ENCODE data around the gene ZFP36L2.

ZFP36L2 gene, protein sequence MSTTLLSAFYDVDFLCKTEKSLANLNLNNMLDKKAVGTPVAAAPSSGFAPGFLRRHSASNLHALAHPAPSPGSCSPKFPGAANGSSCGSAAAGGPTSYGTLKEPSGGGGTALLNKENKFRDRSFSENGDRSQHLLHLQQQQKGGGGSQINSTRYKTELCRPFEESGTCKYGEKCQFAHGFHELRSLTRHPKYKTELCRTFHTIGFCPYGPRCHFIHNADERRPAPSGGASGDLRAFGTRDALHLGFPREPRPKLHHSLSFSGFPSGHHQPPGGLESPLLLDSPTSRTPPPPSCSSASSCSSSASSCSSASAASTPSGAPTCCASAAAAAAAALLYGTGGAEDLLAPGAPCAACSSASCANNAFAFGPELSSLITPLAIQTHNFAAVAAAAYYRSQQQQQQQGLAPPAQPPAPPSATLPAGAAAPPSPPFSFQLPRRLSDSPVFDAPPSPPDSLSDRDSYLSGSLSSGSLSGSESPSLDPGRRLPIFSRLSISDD

DNA sequence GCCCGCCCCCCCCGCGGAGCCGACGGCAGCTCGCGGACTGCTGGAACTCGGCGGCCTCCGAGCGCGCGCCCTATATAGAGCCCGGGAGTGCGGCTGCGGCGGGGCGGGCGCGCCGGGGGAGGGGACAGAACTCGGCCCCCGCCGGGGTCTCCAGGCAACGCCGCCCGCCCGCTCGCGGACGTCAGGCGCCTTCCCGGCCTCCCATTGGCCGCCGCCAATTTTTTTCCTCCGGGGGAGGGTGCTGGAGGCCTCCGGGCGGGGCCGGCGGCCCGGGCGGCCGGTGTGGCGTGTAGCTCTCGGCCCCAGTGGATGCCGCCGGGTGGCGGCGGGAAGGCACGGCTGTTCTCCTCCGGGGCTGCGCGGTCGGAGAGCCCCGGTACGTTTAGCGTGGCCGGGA is at the start of gene ZFP36L2:
Gene ZFP36L2, minus strand, starts transcription at position 49 of the 397 bp plus-strand sequence. CDS start 291 bp downstream, outside the sequence.
- peak; percentile 97 for DNase-seq

GRCh38 chr2:43274721-43275120 is 48.3 kb upstream of the ZFP36L2 start:
- no peak for DNase-seq

GRCh38 chr2:43274055-43274454 is 47.6 kb upstream of the ZFP36L2 start:
- DNase-seq: no peak

- no peak for DNase-seq
These were observed 47.1 kb upstream of the ZFP36L2 start for GRCh38 chr2:43273529-43273928.

GRCh38 chr2:43270930-43271615 is 44.7 kb upstream of the ZFP36L2 start:
- DNase-seq: no peak

DNA sequence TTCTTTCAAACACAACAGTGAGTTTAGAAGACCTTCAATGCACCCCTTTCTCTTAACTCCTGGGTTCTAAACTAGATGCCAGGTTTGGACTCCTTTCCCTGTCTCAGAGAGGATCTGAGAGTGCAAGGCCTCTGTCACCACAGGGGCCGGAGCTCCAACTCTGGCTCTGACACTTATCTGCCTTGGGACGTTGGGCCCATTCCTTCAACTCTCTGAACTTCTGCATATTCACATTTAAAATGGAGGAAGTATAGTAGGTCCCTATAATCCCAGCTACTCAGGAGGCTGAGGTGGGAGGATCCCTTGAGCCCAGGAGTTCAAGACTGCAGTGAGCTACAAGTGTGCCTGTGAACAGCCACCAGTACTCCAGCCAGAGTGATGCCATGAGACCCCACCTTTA is 44.1 kb upstream of the ZFP36L2 start:
- DNase-seq: no peak

DNA sequence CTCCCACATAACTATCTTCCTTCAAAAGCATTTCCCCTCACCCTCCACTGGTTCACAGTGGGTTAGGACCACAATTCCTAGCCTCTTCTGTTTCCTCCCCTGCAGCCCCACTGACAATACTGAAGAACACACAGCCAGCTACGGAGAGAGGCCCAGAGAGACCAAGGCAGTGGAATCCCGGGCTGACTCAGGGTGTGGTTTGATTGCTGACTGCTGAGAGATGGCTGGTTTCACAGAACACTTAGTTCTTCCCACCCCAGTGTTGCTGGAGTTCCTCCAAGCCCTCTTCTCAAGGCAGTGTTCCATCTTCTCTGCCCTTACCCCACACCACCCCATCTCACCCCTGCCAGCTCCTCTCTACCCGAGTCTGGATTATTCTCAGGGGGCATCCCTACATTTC is 43.3 kb upstream of the ZFP36L2 start:
- peak; percentile 58 for DNase-seq

DNA sequence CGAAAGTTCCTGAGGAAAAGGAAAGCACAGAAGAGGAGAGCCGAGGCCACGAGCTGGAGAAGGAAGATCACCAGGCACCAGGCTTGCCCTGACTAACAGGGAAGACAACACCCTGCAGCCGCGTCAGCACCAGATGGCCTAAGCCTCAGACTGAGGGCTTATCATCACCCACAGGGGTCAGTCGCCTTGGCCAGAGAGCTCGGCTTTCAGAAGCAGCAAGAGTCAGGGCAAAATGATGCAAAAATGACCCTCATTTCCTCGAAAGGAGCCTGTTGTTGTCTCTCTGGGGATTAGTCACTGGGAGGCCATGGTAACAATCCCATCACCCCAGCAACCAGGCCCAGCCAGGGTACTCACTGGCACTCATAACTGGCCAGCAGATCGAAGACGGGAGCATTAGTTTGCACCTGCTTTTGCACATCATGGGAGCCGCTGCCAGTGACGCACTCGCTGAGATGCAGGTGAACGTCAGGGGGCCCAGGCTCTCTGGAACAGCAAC is 42.7 kb upstream of the ZFP36L2 start:
- DNase-seq: no peak

DNA sequence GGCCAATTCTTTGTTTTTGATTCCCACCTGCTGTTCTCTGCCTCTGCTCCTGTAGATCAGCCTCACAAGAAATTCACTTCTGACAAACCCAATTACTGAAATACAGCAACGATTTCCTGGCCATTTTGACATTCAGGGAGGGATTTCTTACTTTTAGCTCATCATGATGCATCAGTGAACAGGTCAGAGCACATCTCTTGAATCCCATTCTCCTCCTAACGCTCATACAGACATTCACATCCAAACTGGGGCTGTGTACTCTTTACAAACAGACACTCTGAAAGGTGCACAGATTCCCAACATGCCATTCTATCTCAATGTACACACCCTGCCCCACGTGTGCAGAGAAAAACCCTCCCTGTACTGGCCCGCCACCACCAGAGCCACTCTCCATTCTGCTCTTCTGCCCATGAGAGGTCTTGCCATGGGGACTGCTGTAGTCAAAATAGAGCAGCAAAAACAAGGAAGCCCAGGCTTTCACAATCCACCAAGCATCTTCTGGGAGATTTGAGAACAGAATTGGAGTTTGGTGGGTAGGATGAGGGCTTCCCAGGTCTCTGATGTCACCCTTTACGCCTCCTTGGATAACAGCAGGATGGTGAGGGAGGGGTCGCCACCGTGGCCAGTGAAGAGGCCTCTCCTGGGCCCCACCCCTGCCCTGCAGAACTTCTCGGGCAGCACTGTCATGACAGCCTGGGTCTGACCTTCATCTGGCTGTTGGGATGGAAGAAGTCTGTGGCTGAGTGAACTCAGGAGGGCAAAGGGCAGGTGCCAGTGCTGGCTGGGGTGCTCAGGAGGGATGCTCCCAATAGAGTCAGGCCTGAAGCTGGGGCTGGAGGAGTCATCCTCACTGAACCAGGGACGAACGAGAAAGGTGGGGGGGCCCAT is 41.9 kb upstream of the ZFP36L2 start:
- no peak for DNase-seq

GRCh38 chr2:43267381-43267780 is 41.0 kb upstream of the ZFP36L2 start:
- DNase-seq: no peak

DNA sequence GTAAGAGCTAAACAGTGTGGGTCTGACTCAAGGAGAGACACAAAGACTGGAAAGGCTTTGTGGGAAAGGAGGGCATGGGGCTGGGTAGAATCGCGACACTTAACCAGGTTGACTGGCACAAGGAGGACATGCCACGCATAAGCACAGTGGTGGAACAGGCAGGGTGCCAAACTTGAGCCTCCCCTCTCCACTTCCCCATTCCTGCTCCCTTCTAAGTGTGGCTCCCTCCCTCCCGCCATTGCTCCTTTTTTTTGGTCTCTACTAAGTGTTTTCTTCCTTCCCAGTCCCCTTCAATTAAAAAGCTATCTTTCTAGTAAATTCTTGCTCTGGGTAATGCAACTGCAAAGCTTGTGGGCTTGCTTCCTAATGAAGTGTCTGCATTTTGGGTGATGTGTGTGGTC is 40.3 kb upstream of the ZFP36L2 start:
- DNase-seq: no peak

DNA sequence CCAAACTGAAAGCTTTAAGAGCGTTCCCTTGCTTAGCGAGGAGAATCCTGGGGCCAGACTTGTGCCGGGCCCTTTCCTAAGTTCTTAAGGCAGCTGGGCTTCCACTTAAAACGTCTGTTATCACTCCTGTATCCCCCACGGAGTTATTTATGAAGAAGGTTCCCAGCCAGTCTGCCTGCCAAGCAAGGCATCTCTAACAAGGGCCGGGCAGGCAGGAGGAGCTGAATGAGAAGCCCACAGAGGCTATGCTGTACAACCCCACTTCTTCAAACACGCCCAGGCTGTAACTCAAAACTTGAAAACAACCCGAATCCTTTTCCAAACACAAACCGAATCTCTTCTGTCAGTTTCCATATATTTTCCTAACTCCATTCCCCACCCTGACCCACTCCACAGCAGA is 39.0 kb upstream of the ZFP36L2 start:
- peak; percentile 54 for DNase-seq

- DNase-seq: peak; percentile 59
These were observed 38.6 kb upstream of the ZFP36L2 start for GRCh38 chr2:43265001-43265400.

GRCh38 chr2:43262951-43263350 is 36.5 kb upstream of the ZFP36L2 start:
- no peak for DNase-seq

GRCh38 chr2:43262239-43262638 is 35.8 kb upstream of the ZFP36L2 start:
- no peak for DNase-seq

DNA sequence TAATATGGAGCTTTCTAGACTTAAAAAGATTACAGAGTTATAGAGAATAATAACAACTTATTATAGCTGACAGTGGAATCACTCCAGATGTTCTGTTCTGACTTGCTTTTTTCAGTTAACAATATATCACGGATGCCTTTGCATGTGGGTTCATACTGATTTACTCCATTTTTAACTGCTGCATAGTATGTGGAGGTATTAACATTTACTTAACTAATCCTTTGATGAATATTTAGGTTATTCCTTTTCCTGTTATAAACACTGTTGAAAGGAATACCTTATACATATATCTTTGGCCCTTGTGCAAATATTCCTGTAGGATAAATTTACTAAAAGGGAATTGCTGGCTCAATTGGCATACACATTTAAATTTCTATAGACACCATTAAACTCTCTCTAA is 33.1 kb upstream of the ZFP36L2 start:
- no peak for DNase-seq

DNA sequence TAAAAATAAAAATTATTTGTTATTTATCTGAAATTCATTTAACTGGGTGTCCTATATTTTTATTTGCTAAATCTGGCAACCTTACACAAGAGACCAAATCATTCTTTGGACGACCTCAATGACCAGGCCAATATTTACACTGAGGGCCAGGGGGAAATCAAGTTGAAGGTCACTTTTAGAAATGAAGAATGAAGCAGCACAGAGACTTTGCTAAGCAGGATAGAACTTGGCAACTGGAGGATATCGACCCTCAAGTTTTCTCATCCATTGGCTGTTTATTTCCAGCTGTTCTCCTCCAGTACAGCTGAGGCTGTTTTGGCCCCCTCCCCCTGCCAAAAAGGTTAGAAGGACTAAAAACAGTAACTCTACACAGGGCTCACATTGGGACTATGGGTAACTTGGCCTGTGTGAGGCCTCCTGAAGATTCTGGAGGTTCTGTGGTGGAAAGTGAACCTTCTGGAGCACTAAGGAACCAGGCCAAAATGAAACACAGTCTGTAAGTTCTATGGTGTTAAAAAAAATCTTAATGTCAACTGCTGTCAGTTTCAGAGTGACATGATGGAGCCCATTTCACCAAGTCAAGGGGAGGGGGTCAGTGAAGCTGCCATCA is 32.2 kb upstream of the ZFP36L2 start:
- DNase-seq: no peak

GRCh38 chr2:43255296-43255910 is 29.0 kb upstream of the ZFP36L2 start:
- DNase-seq: no peak

DNA sequence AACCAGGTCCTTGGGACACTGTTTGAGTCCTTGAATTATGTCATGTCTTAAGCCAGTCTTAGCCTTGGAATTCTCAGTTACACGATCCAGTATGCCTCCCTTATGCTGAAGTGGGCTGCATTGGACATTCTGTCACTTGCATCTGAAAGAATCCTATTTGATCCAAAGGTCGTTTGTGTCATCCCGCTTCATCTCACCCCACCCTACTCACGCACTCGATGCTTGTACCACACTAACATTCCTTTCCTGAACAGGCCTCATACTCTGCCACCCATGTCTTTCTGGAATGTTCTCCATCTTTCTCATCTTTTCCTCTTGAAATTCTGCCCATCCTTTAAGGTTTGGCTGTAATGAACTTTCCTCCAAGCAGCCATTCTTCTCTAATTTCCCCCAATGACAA is 27.9 kb upstream of the ZFP36L2 start:
- DNase-seq: no peak

- peak; percentile 77 for DNase-seq
These were observed 24.8 kb upstream of the ZFP36L2 start for GRCh38 chr2:43251171-43251731.

- DNase-seq: no peak
These were observed 23.6 kb upstream of the ZFP36L2 start for GRCh38 chr2:43250015-43250414.

GRCh38 chr2:43248621-43249020 is 22.2 kb upstream of the ZFP36L2 start:
- DNase-seq: no peak

All from right forelimb (tissue), 1 donor.